Measurements from ENCODE around the gene BCL2. TPM values are rescaled to one million over a fixed set of nuclear protein-coding genes. Genes with fewer than 3 reads are reported as not detected.

The BCL2 gene
- total and polyA plus RNA-seq, 2 experiments from 2014 or later: 0.02 to 0.98 TPM

DNA sequence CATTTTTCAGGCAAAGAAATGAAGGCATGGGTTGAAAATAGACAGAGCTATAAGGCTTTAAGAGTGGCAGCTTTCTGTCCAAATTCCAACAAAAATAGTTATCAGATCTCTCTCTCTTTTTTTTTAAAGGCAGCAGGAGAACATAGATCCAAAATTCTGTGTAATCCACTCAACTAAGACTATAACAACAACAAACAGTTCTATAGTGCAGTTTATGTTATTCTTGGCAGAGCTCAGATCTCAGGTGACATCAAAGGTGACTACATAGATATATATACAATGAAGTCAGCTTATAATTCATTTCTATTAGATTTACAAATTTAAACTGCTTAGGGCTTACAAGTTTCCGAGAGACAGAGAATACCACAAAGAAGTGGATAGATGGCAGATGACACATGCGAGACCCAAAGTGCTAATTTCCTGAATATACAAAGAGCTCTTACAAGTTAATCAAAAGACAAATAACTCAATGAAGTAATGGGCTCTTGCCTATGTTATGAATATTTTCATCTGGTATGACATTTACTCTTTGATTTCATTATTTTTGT lies 223.2 kb downstream of the BCL2 start:
- peaks cover 6% of the 10 kb centered on the region for H3K4me1 ChIP-seq (ENCODE audit: low read depth)
- no peaks in the 10 kb centered on the region for H3K36me3 ChIP-seq
- no peak overlapping the region for H3K27ac ChIP-seq
- H3K9me3 ChIP-seq (ENCODE audit: low read depth): no peaks in the 10 kb centered on the region
- H3K4me3 ChIP-seq: no peak overlapping the region
- H3K27me3 ChIP-seq: no peaks in the 10 kb centered on the region
- TF ChIP-seq, protein P1, sequence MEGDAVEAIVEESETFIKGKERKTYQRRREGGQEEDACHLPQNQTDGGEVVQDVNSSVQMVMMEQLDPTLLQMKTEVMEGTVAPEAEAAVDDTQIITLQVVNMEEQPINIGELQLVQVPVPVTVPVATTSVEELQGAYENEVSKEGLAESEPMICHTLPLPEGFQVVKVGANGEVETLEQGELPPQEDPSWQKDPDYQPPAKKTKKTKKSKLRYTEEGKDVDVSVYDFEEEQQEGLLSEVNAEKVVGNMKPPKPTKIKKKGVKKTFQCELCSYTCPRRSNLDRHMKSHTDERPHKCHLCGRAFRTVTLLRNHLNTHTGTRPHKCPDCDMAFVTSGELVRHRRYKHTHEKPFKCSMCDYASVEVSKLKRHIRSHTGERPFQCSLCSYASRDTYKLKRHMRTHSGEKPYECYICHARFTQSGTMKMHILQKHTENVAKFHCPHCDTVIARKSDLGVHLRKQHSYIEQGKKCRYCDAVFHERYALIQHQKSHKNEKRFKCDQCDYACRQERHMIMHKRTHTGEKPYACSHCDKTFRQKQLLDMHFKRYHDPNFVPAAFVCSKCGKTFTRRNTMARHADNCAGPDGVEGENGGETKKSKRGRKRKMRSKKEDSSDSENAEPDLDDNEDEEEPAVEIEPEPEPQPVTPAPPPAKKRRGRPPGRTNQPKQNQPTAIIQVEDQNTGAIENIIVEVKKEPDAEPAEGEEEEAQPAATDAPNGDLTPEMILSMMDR (IDR thresholded peaks at IDR 0.05; ENCODE audit: low read depth, low read length): no peak
- DNase-seq (ENCODE audit: low read depth in 1 of 2, low spot score in 1 of 2): no peak

DNA sequence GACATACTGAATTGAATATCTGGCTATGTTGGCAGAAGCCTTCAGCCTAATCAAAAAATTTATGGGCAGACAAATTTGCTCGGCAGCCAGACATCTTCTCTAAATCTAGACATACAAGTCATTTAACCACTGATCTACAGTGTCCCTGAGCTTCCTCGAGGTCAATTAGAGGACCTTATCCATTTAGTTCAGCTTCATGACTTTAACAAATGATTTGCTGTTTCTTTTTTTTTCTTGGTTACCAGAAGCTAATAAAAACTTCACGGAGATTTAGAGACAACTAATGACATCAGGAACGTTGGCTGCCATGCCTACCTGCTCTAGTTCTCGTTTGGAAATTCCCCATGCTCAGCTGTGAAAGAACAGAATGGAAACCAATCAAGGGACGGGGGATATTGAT lies 223.8 kb downstream of the BCL2 start:
- H3K27me3 ChIP-seq: no peaks in the 10 kb centered on the region
- no peaks in the 10 kb centered on the region for H3K9me3 ChIP-seq (ENCODE audit: low read depth)
- no peak overlapping the region for H3K4me3 ChIP-seq
- no peaks in the 10 kb centered on the region for H3K36me3 ChIP-seq
- TF ChIP-seq, protein P1 (IDR thresholded peaks at IDR 0.05; ENCODE audit: low read depth, low read length): no peak
- no peak for DNase-seq (ENCODE audit: low read depth in 1 of 2, low spot score in 1 of 2)
- peaks cover 6% of the 10 kb centered on the region for H3K4me1 ChIP-seq (ENCODE audit: low read depth)
- no peak overlapping the region for H3K27ac ChIP-seq

DNA sequence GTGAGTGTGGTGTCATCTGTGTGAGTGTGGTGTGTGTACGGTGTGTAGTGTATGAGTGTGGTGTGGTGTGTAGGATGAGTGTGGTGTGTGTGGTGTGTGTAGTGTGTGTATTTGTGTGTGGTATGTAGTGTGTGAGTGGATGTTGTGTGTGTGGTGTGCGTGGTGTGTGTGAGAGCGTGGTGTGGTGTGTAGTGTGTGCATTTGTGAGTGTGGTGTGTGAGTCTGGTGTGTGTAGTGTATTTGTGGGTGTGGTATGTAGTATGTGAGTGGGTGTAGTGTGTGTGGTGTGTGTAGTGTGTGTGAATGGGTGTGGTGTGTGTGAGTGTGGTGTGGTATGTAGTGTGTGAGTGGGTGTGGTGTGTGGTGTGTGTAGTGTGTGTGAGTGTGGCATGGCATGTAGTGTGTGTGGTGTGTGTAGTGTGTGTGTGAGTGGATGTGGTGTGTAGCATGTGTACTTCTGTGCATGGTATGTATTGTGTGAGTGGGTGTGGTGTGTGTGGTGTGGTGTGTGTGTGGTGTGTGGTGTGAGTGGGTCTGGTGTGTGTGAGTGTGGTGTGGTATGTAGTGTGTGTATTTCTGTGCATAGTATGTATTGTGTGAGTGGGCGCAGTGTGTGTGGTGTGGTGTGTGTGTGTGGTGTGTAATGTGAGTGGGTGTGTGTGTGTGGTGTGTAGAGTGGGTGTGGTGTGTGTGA lies 227.8 kb downstream of the BCL2 start:
- TF ChIP-seq, protein P1 (IDR thresholded peaks at IDR 0.05; ENCODE audit: low read depth, low read length): no peak
- no peak for DNase-seq (ENCODE audit: low read depth in 1 of 2, low spot score in 1 of 2)
- Histone ChIP-seq H3K27me3 (no peaks in the 10 kb centered on the region), H3K4me3 (no peak overlapping the region), H3K27ac (no peak overlapping the region), H3K36me3 (no peaks in the 10 kb centered on the region), H3K9me3 (ENCODE audit: low read depth) (no peaks in the 10 kb centered on the region), H3K4me1 (ENCODE audit: low read depth) (no peaks in the 10 kb centered on the region)

DNA sequence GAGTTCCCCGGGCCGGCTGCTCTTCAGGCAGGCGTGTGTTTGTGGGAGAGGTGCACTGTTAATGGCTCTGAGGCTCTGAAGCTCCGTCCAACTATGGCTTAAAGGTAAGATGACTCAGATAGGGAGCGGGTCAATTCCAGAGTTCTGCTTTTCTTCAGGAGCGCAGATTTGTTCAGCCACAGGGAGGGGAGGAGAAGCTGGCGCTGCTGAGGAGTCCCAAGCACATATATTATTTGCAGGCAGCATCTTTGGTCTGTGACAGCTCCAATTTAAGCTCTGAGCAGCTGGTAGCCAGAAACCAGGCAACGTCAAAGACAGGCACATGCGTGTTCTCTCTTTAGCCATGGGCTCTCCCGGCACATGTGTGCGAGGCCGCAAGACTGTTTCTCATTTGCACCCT lies 229.2 kb downstream of the BCL2 start:
- no peaks in the 10 kb centered on the region for H3K27me3 ChIP-seq
- DNase-seq (ENCODE audit: low read depth in 1 of 2, low spot score in 1 of 2): no peak
- TF ChIP-seq, protein P1 (IDR thresholded peaks at IDR 0.05; ENCODE audit: low read depth, low read length): no peak
- H3K9me3 ChIP-seq (ENCODE audit: low read depth): no peaks in the 10 kb centered on the region
- H3K4me3 ChIP-seq: no peak overlapping the region
- H3K36me3 ChIP-seq: no peaks in the 10 kb centered on the region
- H3K27ac ChIP-seq: no peak overlapping the region
- no peaks in the 10 kb centered on the region for H3K4me1 ChIP-seq (ENCODE audit: low read depth)

DNA sequence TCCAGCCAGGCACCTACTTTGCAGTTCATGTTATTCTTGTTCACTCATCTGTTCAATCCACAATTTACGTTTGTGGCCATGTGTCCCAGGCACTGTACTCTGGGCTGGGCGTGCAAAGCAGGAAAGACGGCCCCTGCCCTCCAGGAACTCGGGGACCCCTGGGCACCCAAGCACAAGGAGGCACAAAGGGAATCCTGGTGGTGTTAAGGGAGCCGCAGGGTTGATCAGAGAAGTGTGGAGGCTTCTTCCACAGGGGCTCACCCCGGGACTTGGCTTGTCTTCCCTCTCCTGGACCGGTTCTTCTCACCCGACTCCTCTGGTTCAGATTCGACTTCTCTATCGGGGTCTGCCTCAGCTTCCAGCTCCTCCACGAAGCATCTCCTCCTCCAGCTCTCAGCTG lies 230.5 kb downstream of the BCL2 start:
- TF ChIP-seq, protein P1 (IDR thresholded peaks at IDR 0.05; ENCODE audit: low read depth, low read length): no peak
- no peaks in the 10 kb centered on the region for H3K9me3 ChIP-seq (ENCODE audit: low read depth)
- no peak overlapping the region for H3K27ac ChIP-seq
- no peaks in the 10 kb centered on the region for H3K4me1 ChIP-seq (ENCODE audit: low read depth)
- no peak for DNase-seq (ENCODE audit: low read depth in 1 of 2, low spot score in 1 of 2)
- no peaks in the 10 kb centered on the region for H3K27me3 ChIP-seq
- no peak overlapping the region for H3K4me3 ChIP-seq
- H3K36me3 ChIP-seq: no peaks in the 10 kb centered on the region

All from cardiac muscle cell (in vitro differentiated cells and primary cell).